ENCODE data around the gene UBE2Z. TPM values are rescaled to one million over a fixed set of nuclear protein-coding genes. Genes with fewer than 3 reads are reported as not detected.

Gene UBE2Z
- total RNA-seq, 2 experiments from 2014 or later, result 52.3 to 81.1 TPM

DNA sequence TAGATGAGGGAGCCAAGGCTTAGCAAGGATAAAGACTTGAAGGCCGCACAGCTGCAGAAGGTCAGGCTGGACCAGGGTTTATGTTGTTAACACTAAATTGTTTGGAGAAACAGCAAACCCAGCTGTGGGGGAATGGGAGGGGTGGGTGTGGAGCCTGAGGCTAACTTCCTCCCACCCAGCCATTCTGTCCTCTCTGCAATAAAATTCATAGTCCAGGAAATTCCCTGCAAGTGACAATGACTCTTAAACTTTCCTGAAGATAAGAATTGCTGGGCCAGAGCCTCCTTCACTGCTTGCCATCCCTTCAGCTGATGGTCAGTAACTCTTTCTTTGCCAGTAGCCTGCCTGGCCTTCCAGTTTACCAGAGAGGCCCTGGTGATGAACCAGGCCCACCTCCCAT is 35.0 kb upstream of the UBE2Z start:
- no peak overlapping the region for H2AFZ ChIP-seq (ENCODE audit: low read length)
- CTCF ChIA-PET (ENCODE audit: unreplicated experiment), result interaction anchor here (1.3 kb wide), 1 partner anchor 11 kb away, joined by 4 read pairs; no protein-coding TSS in a partner anchor
- no peaks in the 10 kb centered on the region for H3K9me3 ChIP-seq (ENCODE audit: low read length)

DNA sequence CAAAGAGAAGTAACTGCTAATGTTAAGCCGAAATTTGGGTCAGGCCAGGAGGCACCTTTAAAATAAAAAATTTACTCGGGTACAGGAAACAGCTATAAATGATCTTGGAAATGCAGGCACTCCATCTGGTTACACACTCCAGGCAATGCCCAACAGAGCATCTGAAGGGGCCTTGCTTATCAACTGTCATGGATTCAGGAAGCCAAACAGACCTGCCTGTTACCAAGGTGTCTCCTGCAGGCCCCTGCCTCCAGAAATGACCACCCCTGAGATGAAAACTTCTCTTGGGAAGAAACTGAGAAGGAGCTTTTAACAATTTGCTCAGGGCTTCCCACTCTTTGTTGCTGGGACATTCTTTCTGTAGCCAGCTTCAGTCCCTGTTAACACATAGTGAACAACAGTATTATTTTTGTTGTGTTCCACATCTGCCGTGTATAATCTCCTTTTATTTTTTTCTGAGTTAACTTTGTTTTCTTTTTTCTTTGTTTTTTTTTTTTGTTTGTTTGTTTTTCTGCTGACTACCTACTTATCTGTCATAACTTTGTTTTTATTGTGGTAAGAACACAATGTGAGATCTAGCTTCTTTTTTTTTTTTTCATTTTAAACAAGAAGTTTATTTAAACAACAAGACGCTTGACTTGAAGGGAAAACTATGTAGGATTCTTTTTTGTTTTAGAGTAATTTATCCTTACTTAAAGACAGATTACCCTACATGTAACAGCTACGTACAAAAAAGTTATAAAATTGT is 34.3 kb upstream of the UBE2Z start:
- Histone ChIP-seq H3K9me2 (ENCODE audit: insufficient read depth, low read length) (no peaks in the 10 kb centered on the region), H3K79me2 (ENCODE audit: insufficient read depth, low read depth, low read length) (no peaks in the 10 kb centered on the region), H3K4me1 (ENCODE audit: insufficient read depth, low read length, poor library complexity, severe bottlenecking) (no peaks in the 10 kb centered on the region), H3K4me2 (ENCODE audit: low read length) (no peak overlapping the region), H3K9me3 (ENCODE audit: low read length) (no peaks in the 10 kb centered on the region), H3K4me3 (ENCODE audit: low read depth, low read length, poor library complexity, severe bottlenecking) (no peak overlapping the region), H3K36me3 (ENCODE audit: insufficient read depth, low read length) (no peaks in the 10 kb centered on the region), H2AFZ (ENCODE audit: low read length) (no peak overlapping the region), H4K20me1 (ENCODE audit: insufficient read depth, low read length) (no peaks in the 10 kb centered on the region), H3K27ac (ENCODE audit: low read depth, low read length, poor library complexity, severe bottlenecking) (no peak overlapping the region)
- intact Hi-C loops (cut with micrococcal nuclease; ENCODE audit: unreplicated experiment), result no loop called here
- TF ChIP-seq, protein P1, sequence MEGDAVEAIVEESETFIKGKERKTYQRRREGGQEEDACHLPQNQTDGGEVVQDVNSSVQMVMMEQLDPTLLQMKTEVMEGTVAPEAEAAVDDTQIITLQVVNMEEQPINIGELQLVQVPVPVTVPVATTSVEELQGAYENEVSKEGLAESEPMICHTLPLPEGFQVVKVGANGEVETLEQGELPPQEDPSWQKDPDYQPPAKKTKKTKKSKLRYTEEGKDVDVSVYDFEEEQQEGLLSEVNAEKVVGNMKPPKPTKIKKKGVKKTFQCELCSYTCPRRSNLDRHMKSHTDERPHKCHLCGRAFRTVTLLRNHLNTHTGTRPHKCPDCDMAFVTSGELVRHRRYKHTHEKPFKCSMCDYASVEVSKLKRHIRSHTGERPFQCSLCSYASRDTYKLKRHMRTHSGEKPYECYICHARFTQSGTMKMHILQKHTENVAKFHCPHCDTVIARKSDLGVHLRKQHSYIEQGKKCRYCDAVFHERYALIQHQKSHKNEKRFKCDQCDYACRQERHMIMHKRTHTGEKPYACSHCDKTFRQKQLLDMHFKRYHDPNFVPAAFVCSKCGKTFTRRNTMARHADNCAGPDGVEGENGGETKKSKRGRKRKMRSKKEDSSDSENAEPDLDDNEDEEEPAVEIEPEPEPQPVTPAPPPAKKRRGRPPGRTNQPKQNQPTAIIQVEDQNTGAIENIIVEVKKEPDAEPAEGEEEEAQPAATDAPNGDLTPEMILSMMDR (conservative IDR thresholded peaks at IDR 0.05; ENCODE audit: low read length), result no peak
- no peak for TF ChIP-seq EZH2phosphoT487 (IDR thresholded peaks at IDR 0.05; ENCODE audit: borderline replicate concordance, low read depth, low read length)
- ChIA-PET CTCF (ENCODE audit: unreplicated experiment) (interaction anchor here (1.3 kb wide), 1 partner anchor 11 kb away, joined by 4 read pairs; no protein-coding TSS in a partner anchor), POLR2A (interaction anchor here (0.7 to 0.9 kb wide), 3 partner anchors 11 to 624 kb away, joined by 3 to 5 read pairs (median 4); no protein-coding TSS in a partner anchor)
- DNase-seq (ENCODE audit: low spot score), result no peak
- BruUV-seq (replicated peaks), result no TSS peak

More for the DNA sequence above, 35.0 kb upstream of the UBE2Z start:
- BruUV-seq (replicated peaks), result no TSS peak
- POLR2A ChIA-PET, result interaction anchor here (0.7 to 0.8 kb wide), 2 partner anchors 12 to 188 kb away, joined by 3 to 5 read pairs; no protein-coding TSS in a partner anchor
- H3K79me2 ChIP-seq (ENCODE audit: insufficient read depth, low read depth, low read length), result no peaks in the 10 kb centered on the region
- no peaks in the 10 kb centered on the region for H4K20me1 ChIP-seq (ENCODE audit: insufficient read depth, low read length)
- no peaks in the 10 kb centered on the region for H3K36me3 ChIP-seq (ENCODE audit: insufficient read depth, low read length)
- no peak for DNase-seq (ENCODE audit: low spot score)
- no peak for TF ChIP-seq EZH2phosphoT487 (IDR thresholded peaks at IDR 0.05; ENCODE audit: borderline replicate concordance, low read depth, low read length)
- TF ChIP-seq, protein P1 (conservative IDR thresholded peaks at IDR 0.05; ENCODE audit: low read length), result no peak
- H3K4me3 ChIP-seq (ENCODE audit: low read depth, low read length, poor library complexity, severe bottlenecking), result no peak overlapping the region
- intact Hi-C loops (cut with micrococcal nuclease; ENCODE audit: unreplicated experiment), result no loop called here
- H3K4me2 ChIP-seq (ENCODE audit: low read length), result no peak overlapping the region
- H3K4me1 ChIP-seq (ENCODE audit: insufficient read depth, low read length, poor library complexity, severe bottlenecking), result no peaks in the 10 kb centered on the region
- H3K9me2 ChIP-seq (ENCODE audit: insufficient read depth, low read length), result no peaks in the 10 kb centered on the region
- H3K27ac ChIP-seq (ENCODE audit: low read depth, low read length, poor library complexity, severe bottlenecking), result no peak overlapping the region
